ENCODE results near the gene BAIAP2. TPM values are rescaled to one million over a fixed set of nuclear protein-coding genes. Genes with fewer than 3 reads are reported as not detected.

The BAIAP2 gene
- total and polyA plus RNA-seq, 2 of the 13 experiments (the other 11 are each of a cell fraction or from before 2014, with no cell fraction given), result 22.5 to 24.0 TPM

GRCh38 chr17:81043319-81043724 lies 8.4 kb downstream of the BAIAP2 start (continued):
- TF ChIP-seq TFDP1 (CRISPR knock-in tag; IDR thresholded peaks at IDR 0.05; ENCODE audit: borderline replicate concordance), result no peak
- TF ChIP-seq ZNF30 (CRISPR knock-in tag; IDR thresholded peaks at IDR 0.05), result 0 out of 2 replicates have a peak, but pooled peaks have one; percentile 55
- TF ChIP-seq KDM4B (CRISPR knock-in tag; IDR thresholded peaks at IDR 0.05), result no peak
- TF ChIP-seq PITX1 (CRISPR knock-in tag; IDR thresholded peaks at IDR 0.05), result no peak
- no peak for TF ChIP-seq GMEB2 (CRISPR knock-in tag; IDR thresholded peaks at IDR 0.05; ENCODE audit: low read depth)
- TF ChIP-seq GABPA (IDR thresholded peaks at IDR 0.05; ENCODE audit: low read depth, low read length), result no peak
- no peak for TF ChIP-seq GABPA (CRISPR knock-in tag; IDR thresholded peaks at IDR 0.05; ENCODE audit: low read depth)
- no peak for TF ChIP-seq ZNF577 (CRISPR knock-in tag; IDR thresholded peaks at IDR 0.05; ENCODE audit: borderline replicate concordance, low read depth)
- peak; percentile 92 for TF ChIP-seq ZFX (CRISPR knock-in tag; IDR thresholded peaks at IDR 0.05; ENCODE audit: low read depth)
- TF ChIP-seq ZNF556 (CRISPR knock-in tag; IDR thresholded peaks at IDR 0.05; ENCODE audit: borderline replicate concordance), result 0 out of 2 replicates have a peak, but pooled peaks have one; percentile 27
- 0 out of 2 replicates have a peak, but pooled peaks have one; percentile 8 for TF ChIP-seq PRDM10 (CRISPR knock-in tag; IDR thresholded peaks at IDR 0.05; ENCODE audit: low read depth)
- TF ChIP-seq ZNF724P (CRISPR knock-in tag; IDR thresholded peaks at IDR 0.05; ENCODE audit: borderline replicate concordance), result no peak; the same call in 1 of the 2 replicates
- TF ChIP-seq AFF4 (CRISPR knock-in tag; IDR thresholded peaks at IDR 0.05), result no peak
- no peak for TF ChIP-seq MYNN (CRISPR knock-in tag; IDR thresholded peaks at IDR 0.05; ENCODE audit: low read depth)
- no peak for TF ChIP-seq HOMEZ (CRISPR knock-in tag; IDR thresholded peaks at IDR 0.05; ENCODE audit: low read depth)
- no peak for TF ChIP-seq ZMYM2 (CRISPR knock-in tag; IDR thresholded peaks at IDR 0.05)
- no peak for TF ChIP-seq JUNB (CRISPR knock-in tag; IDR thresholded peaks at IDR 0.05; ENCODE audit: borderline replicate concordance)
- peak; percentile 74; the same call in 1 of the 2 replicates for TF ChIP-seq HIVEP1 (CRISPR knock-in tag; IDR thresholded peaks at IDR 0.05)
- TF ChIP-seq ZNF816 (CRISPR knock-in tag; IDR thresholded peaks at IDR 0.05; ENCODE audit: borderline replicate concordance), result no peak
